ENCODE data around the gene CPXM2. TPM values are rescaled to one million over a fixed set of nuclear protein-coding genes. Genes with fewer than 3 reads are reported as not detected.

CPXM2 gene
- total and polyA plus RNA-seq, 2 donors (not counting 1 experiment from before 2014, with no cell fraction given) = not detected

DNA sequence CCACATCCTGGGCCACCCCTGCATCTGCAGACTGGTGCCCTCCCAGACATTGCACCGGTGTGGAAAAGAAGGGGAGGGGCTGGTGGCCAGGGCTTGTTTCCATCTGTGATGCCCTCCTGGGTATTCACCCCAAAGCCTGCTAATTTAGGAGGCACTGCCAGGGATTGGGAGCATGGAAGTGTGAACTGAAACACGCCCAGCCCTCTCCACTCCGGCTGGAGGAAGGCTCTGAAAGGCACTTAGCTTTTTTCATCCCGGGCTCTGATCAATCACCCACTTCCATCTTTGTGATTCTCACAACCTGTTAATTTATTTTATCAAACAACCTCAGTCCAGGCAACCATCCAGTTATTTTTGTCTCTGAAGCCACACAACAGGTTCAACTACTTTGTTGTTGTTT is 20.9 kb upstream of the CPXM2 start:
- peaks cover 12% of the 10 kb centered on the region for H3K4me1 Mint-ChIP-seq
- Histone ChIP-seq H3K4me1 (ENCODE audit: control insufficient read depth in 2 of 2, insufficient read depth in 2 of 2, low read length in 2 of 2) (peaks cover 5 to 11% of the 10 kb centered on the region in 2 donors), H3K9me3 (ENCODE audit: control extremely low read depth in 1 of 3, control insufficient read depth in 2 of 3, insufficient read depth in 1 of 3, low read length in 2 of 3) (peaks cover 0 to 13% (median 0%) of the 10 kb centered on the region in 3 donors), H3K9ac (ENCODE audit: low read length) (no peak overlapping the region), H3K27ac (ENCODE audit: low read length in 2 of 2) (no peak overlapping the region), H3K4me3 (ENCODE audit: control extremely low read depth in 1 of 5, extremely low read depth in 1 of 5, insufficient read depth in 1 of 5, low read depth in 2 of 5, low read length in 4 of 5) (no peak overlapping the region), H3K4me2 (replicated peaks; ENCODE audit: low read depth, low read length, poor library complexity, severe bottlenecking) (no peak overlapping the region), H4K20me1 (ENCODE audit: control insufficient read depth, insufficient read depth, low read length, poor library complexity, severe bottlenecking) (no peaks in the 10 kb centered on the region), H3K79me2 (ENCODE audit: control insufficient read depth, insufficient read depth, low read length) (no peaks in the 10 kb centered on the region), H2AFZ (ENCODE audit: insufficient read depth, low read depth, low read length, poor library complexity, severe bottlenecking) (no peak overlapping the region), H3K36me3 (replicated peaks in 1 of 2; ENCODE audit: control extremely low read depth in 1 of 2, control insufficient read depth in 1 of 2, extremely low read depth in 1 of 2, insufficient read depth in 2 of 2, low read length in 1 of 2) (no peaks in the 10 kb centered on the region), H3K27me3 (replicated peaks in 1 of 4; ENCODE audit: control extremely low read depth in 1 of 4, control insufficient read depth in 3 of 4, insufficient read depth in 4 of 4, low read length in 3 of 4) (peaks cover 0 to 35% (median 10%) of the 10 kb centered on the region in 4 experiments)
- no peak overlapping the region for H3K4me3 Mint-ChIP-seq
- H3K27ac Mint-ChIP-seq = no peak overlapping the region
- TF ChIP-seq EZH2 (IDR thresholded peaks at IDR 0.05; ENCODE audit: borderline replicate concordance, insufficient read depth, low read depth, low read length, poor library complexity, severe bottlenecking) = no peak
- TF ChIP-seq, protein P1, sequence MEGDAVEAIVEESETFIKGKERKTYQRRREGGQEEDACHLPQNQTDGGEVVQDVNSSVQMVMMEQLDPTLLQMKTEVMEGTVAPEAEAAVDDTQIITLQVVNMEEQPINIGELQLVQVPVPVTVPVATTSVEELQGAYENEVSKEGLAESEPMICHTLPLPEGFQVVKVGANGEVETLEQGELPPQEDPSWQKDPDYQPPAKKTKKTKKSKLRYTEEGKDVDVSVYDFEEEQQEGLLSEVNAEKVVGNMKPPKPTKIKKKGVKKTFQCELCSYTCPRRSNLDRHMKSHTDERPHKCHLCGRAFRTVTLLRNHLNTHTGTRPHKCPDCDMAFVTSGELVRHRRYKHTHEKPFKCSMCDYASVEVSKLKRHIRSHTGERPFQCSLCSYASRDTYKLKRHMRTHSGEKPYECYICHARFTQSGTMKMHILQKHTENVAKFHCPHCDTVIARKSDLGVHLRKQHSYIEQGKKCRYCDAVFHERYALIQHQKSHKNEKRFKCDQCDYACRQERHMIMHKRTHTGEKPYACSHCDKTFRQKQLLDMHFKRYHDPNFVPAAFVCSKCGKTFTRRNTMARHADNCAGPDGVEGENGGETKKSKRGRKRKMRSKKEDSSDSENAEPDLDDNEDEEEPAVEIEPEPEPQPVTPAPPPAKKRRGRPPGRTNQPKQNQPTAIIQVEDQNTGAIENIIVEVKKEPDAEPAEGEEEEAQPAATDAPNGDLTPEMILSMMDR (IDR thresholded peaks at IDR 0.05) = no peak
- CTCF ChIA-PET = no interaction called here
- peaks cover 2% of the 10 kb centered on the region for H3K9me3 Mint-ChIP-seq (ENCODE audit: insufficient read depth)
- 85% methylated on average over 3 of the region's 4 CpGs for WGBS (ENCODE audit: insufficient coverage)
- peaks cover 61% of the 10 kb centered on the region for H3K27me3 Mint-ChIP-seq
- POLR2A ChIA-PET = no interaction called here
- ATAC-seq (ENCODE audit: low read depth) (no peak), DNase-seq (no peak)
- intact Hi-C loops (cut with micrococcal nuclease) = no loop called here

DNA sequence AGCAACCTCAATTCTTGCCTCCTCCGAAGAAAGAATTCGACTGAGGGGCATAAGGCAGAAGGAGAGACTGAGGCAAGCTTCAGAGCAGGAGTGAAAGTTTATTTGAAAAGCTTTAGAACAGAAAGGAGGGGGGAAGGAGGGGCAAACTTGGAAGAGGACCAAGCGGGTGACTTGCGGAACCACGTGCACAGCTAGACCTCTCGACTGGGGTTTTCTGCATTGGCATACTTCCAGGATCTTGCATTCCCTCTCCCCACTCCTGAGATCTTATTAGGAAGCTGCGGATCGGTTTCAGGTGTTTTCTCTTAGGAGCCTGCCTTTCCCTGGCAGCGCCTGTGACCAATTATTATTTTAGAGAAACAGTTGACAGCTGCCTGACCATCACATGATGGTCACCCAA is 20.3 kb upstream of the CPXM2 start:
- peaks cover 2% of the 10 kb centered on the region for H3K9me3 Mint-ChIP-seq (ENCODE audit: insufficient read depth)

More for the DNA sequence above, 20.3 kb upstream of the CPXM2 start:
- ChIA-PET CTCF (no interaction called here), POLR2A (no interaction called here)
- Histone ChIP-seq H3K9me3 (ENCODE audit: control extremely low read depth in 1 of 3, control insufficient read depth in 2 of 3, insufficient read depth in 1 of 3, low read length in 2 of 3) (peaks cover 0 to 13% (median 0%) of the 10 kb centered on the region in 3 donors), H3K4me1 (ENCODE audit: control insufficient read depth in 2 of 2, insufficient read depth in 2 of 2, low read length in 2 of 2) (peaks cover 5 to 11% of the 10 kb centered on the region in 2 donors), H3K36me3 (replicated peaks in 1 of 2; ENCODE audit: control extremely low read depth in 1 of 2, control insufficient read depth in 1 of 2, extremely low read depth in 1 of 2, insufficient read depth in 2 of 2, low read length in 1 of 2) (no peaks in the 10 kb centered on the region), H3K4me2 (replicated peaks; ENCODE audit: low read depth, low read length, poor library complexity, severe bottlenecking) (no peak overlapping the region), H3K4me3 (ENCODE audit: control extremely low read depth in 1 of 5, extremely low read depth in 1 of 5, insufficient read depth in 1 of 5, low read depth in 2 of 5, low read length in 4 of 5) (no peak overlapping the region), H3K9ac (ENCODE audit: low read length) (no peak overlapping the region), H4K20me1 (ENCODE audit: control insufficient read depth, insufficient read depth, low read length, poor library complexity, severe bottlenecking) (no peaks in the 10 kb centered on the region), H3K27ac (ENCODE audit: low read length in 2 of 2) (no peak overlapping the region), H3K79me2 (ENCODE audit: control insufficient read depth, insufficient read depth, low read length) (no peaks in the 10 kb centered on the region), H2AFZ (ENCODE audit: insufficient read depth, low read depth, low read length, poor library complexity, severe bottlenecking) (no peak overlapping the region), H3K27me3 (replicated peaks in 1 of 4; ENCODE audit: control extremely low read depth in 1 of 4, control insufficient read depth in 3 of 4, insufficient read depth in 4 of 4, low read length in 3 of 4) (peaks cover 0 to 35% (median 10%) of the 10 kb centered on the region in 4 experiments)
- Mint-ChIP-seq H3K4me3 (no peak overlapping the region), H3K4me1 (peaks cover 12% of the 10 kb centered on the region), H3K27ac (no peak overlapping the region), H3K27me3 (peaks cover 64% of the 10 kb centered on the region)
- no peak for ATAC-seq (ENCODE audit: low read depth)
- DNase-seq = no peak
- TF ChIP-seq, protein P1 (IDR thresholded peaks at IDR 0.05) = no peak
- TF ChIP-seq EZH2 (IDR thresholded peaks at IDR 0.05; ENCODE audit: borderline replicate concordance, insufficient read depth, low read depth, low read length, poor library complexity, severe bottlenecking) = no peak
- 68% methylated on average over 4 of the region's 9 CpGs for WGBS (ENCODE audit: insufficient coverage)
- intact Hi-C loops (cut with micrococcal nuclease) = no loop called here
